K562 (cell line): ENCODE measurements around the gene FGFR4. TPM values are rescaled to one million over a fixed set of nuclear protein-coding genes. Genes with fewer than 3 reads are reported as not detected.

ENCODE experiments used
- ATAC-seq: fragments of 200-7000 bp; cut with Tn5 transposase; 3 replicates; pipeline ENCODE4 v1.9.1; 2020; ENCODE audit warnings: moderate library complexity
- BruUV-seq: library from RNA; stranded (reverse); fragments of 400-500 nt; replicated peaks from 2 replicates; lab custom pipeline; 2021; lab: Mats Ljungman, UMichigan
- CTCF ChIA-PET: fragments of 300-600 bp; formaldehyde crosslinking; extraction: SDS; loops from one replicate; lab custom pipeline; 2021; ENCODE audit warnings: low intra/inter-chr PET ratio; lab: Yijun Ruan, JAX
- POLR2A ChIA-PET: fragments of 300-600, 350-650 bp; sonication (Branson Sonifier 250); formaldehyde crosslinking; extraction: SDS; loops from one replicate; lab custom pipeline; 2021; ENCODE audit warnings: antibody characterized with exemption, inconsistent platforms; lab: Yijun Ruan, JAX
- DNase-seq, 4 experiments: peaks; one replicate each; pipeline versions ENCODE4 v3.0.0 to v3.0.0-alpha.2; 2011 to 2018; ENCODE audit warnings: low spot score in 3 of 4, mixed read lengths in 3 of 4; ENCODE audit errors: extremely low read depth in 1 of 4
- FAIRE-seq: peaks from 2 replicates; lab custom pipeline; 2011; peaks lifted over from hg19 to GRCh38; lab: Jason Lieb, UNC
- H2AFZ ChIP-seq: 2 replicates; pipeline ENCODE4 v1.6.0; 2011; ENCODE audit warnings: low read depth, low read length, control low read depth, inconsistent platforms
- H3K27ac ChIP-seq: fragments of 200-600 bp; 3 replicates; pipeline ENCODE4 v1.8.0; 2011; ENCODE audit warnings: low read depth, mild to moderate bottlenecking, control low read depth, inconsistent platforms, low read length, moderate library complexity, mixed read lengths; ENCODE audit errors: extremely low read depth
- H3K27me3 ChIP-seq, 2 experiments: fragments of 300-600 bp in 1 of 2; 2 replicates in 1 of 2; 3 replicates in 1 of 2; pipeline versions ENCODE4 v1.6.0 to v1.8.0; 2011; ENCODE audit warnings: inconsistent platforms in 2 of 2, low read length in 2 of 2, mild to moderate bottlenecking in 1 of 2, mixed read lengths in 1 of 2, moderate library complexity in 1 of 2; ENCODE audit not compliant: control insufficient read depth in 2 of 2, insufficient read depth in 2 of 2
- H3K36me3 ChIP-seq: fragments of 300-600 bp; 3 replicates; pipeline ENCODE4 v1.8.0; 2011; ENCODE audit warnings: mild to moderate bottlenecking, low read length, inconsistent platforms; ENCODE audit not compliant: control insufficient read depth, insufficient read depth
- H3K4me1 ChIP-seq, 2 experiments: fragments of 200-600 bp in 1 of 2; replicated peaks in 1 of 2; 2 replicates in 1 of 2; 3 replicates in 1 of 2; pipeline versions ENCODE4 v1.5.1 to v1.8.0; 2011; ENCODE audit warnings: inconsistent platforms in 2 of 2, low read length in 2 of 2, mild to moderate bottlenecking in 1 of 2, mixed read lengths in 1 of 2, moderate library complexity in 1 of 2; ENCODE audit not compliant: control insufficient read depth in 2 of 2, insufficient read depth in 2 of 2
- H3K4me2 ChIP-seq: 2 replicates; pipeline ENCODE4 v1.6.1; 2011; ENCODE audit warnings: low read length, control low read depth, inconsistent platforms, mixed read lengths; ENCODE audit not compliant: insufficient read depth
- H3K4me3 ChIP-seq: fragments of 200-600 bp; sonication (generic), shearing (Covaris generic); 2 replicates; pipeline ENCODE4 v1.5.1; 2016; ENCODE audit warnings: control low read depth, inconsistent platforms
- H3K79me2 ChIP-seq: fragments of 200-600 bp; 3 replicates; pipeline ENCODE4 v1.8.0; 2011; ENCODE audit warnings: low read length, inconsistent platforms; ENCODE audit not compliant: control insufficient read depth, insufficient read depth
- H3K9ac ChIP-seq, 2 experiments: 2 replicates each; pipeline versions ENCODE4 v1.6.0 to v1.6.1; 2011; ENCODE audit warnings: low read depth in 2 of 2, low read length in 2 of 2, control low read depth in 1 of 2, inconsistent platforms in 1 of 2, mild to moderate bottlenecking in 1 of 2, mixed read lengths in 1 of 2; ENCODE audit not compliant: insufficient read depth in 1 of 2
- H3K9me1 ChIP-seq: one replicate; pipeline ENCODE4 v1.6.0; 2011; ENCODE audit warnings: inconsistent platforms, mild to moderate bottlenecking, low read length, moderate library complexity; ENCODE audit not compliant: control insufficient read depth, insufficient read depth
- H3K9me3 ChIP-seq: replicated peaks from 2 replicates; pipeline ENCODE4 v1.5.1; 2011; ENCODE audit warnings: low read depth, low read length, inconsistent platforms; ENCODE audit not compliant: control insufficient read depth, insufficient read depth
- H4K20me1 ChIP-seq: replicated peaks from 2 replicates; pipeline ENCODE4 v1.6.1; 2011; ENCODE audit warnings: low read length, inconsistent platforms, mixed read lengths; ENCODE audit not compliant: control insufficient read depth, insufficient read depth
- ADNP ChIP-seq: fragments of 200-800 bp; sonication (Bioruptor generic); IDR thresholded peaks from 2 replicates; pipeline ENCODE4 v1.6.1; 2016; ENCODE audit warnings: missing genetic modification characterization, missing compliant biosample characterization
- CAMTA2 ChIP-seq: fragments of 250-450 bp; sonication (Bioruptor Pico); conservative IDR thresholded peaks from 2 replicates; pipeline ENCODE4 v1.5.1; 2022
- CBFA2T2 ChIP-seq: fragments of 450-650 bp; conservative IDR thresholded peaks from 2 replicates; pipeline ENCODE4 v1.6.1; 2017; ENCODE audit warnings: mild to moderate bottlenecking
- CBFA2T3 ChIP-seq: fragments of 450-650 bp; IDR thresholded peaks from 2 replicates; pipeline ENCODE4 v1.6.1; 2017
- DPF2 ChIP-seq: fragments of 450-650 bp; IDR thresholded peaks from 2 replicates; pipeline ENCODE4 v1.6.1; 2016
- E2F1 ChIP-seq: sonication (generic); formaldehyde crosslinking; IDR thresholded peaks from 2 replicates; pipeline ENCODE4 v1.8.1; 2023; ENCODE audit warnings: mild to moderate bottlenecking, missing genetic modification reagents, moderate library complexity
- HNRNPLL ChIP-seq: fragments of 200-400 bp; formaldehyde crosslinking; IDR thresholded peaks from 2 replicates; pipeline ENCODE4 v1.6.1; 2017; ENCODE audit warnings: low read length, low read depth, mild to moderate bottlenecking; ENCODE audit not compliant: poor library complexity, severe bottlenecking
- KAT7 ChIP-seq: sonication (generic); formaldehyde crosslinking; IDR thresholded peaks from 2 replicates; pipeline ENCODE4 v1.8.0; 2022; ENCODE audit warnings: missing genetic modification reagents, mild to moderate bottlenecking, borderline replicate concordance
- KAT8 ChIP-seq: fragments of 450-650 bp; IDR thresholded peaks from 2 replicates; pipeline ENCODE4 v1.6.1; 2016; ENCODE audit warnings: low read depth, mild to moderate bottlenecking
- MEIS2 ChIP-seq: fragments of 450-650 bp; IDR thresholded peaks from 2 replicates; pipeline ENCODE4 v1.6.1; 2014; ENCODE audit warnings: mild to moderate bottlenecking; ENCODE audit not compliant: partially characterized antibody
- NFE2L1 ChIP-seq: fragments of 450-650 bp; IDR thresholded peaks from 2 replicates; pipeline ENCODE4 v1.6.1; 2016; ENCODE audit warnings: missing genetic modification characterization, low read depth, mild to moderate bottlenecking, missing compliant biosample characterization, moderate library complexity, borderline replicate concordance
- TEAD1 ChIP-seq, 2 experiments: fragments of 450-650 bp in 1 of 2; sonication (generic) in 1 of 2; formaldehyde crosslinking; IDR thresholded peaks; 2 replicates each; pipeline versions ENCODE4 v1.4.0 to v1.8.0; 2020 to 2022; ENCODE audit warnings: mild to moderate bottlenecking in 2 of 2, missing genetic modification reagents in 1 of 2
- TFE3 ChIP-seq: fragments of 450-650 bp; formaldehyde crosslinking; IDR thresholded peaks from 2 replicates; pipeline ENCODE4 v1.4.0; 2020; ENCODE audit warnings: mild to moderate bottlenecking, mixed read lengths
- TRIM24 ChIP-seq, 2 experiments: fragments of 450-650 bp; IDR thresholded peaks; 2 replicates each; pipeline ENCODE4 v1.6.1; 2016
- ZNF12 ChIP-seq: sonication (generic); formaldehyde crosslinking; IDR thresholded peaks from 2 replicates; pipeline ENCODE4 v1.4.0; 2020; ENCODE audit warnings: mild to moderate bottlenecking, missing genetic modification reagents
- ZNF592 ChIP-seq: fragments of 450-650 bp; IDR thresholded peaks from 2 replicates; pipeline ENCODE4 v1.6.1; 2017; ENCODE audit warnings: antibody characterized with exemption, mild to moderate bottlenecking
- WGBS: fragments of 100-300 bp; shearing (Covaris generic); methylation state at CpG from one replicate; pipeline ENCODE4 v1.1.6; 2016; ENCODE audit warnings: low coverage, mixed read lengths; ENCODE audit not compliant: insufficient coverage; ENCODE audit errors: missing lambda C conversion rate; 5-methylcytosine and 5-hydroxymethylcytosine counted together
- in situ Hi-C: fragments of 300-500 bp; cut with MboI; formaldehyde crosslinking; loops from 4 replicates; pipeline ENCODE4 v1.15.0; 2018; ENCODE audit warnings: inconsistent platforms, mixed read lengths
- intact Hi-C: fragments of 100-400 bp; cut with micrococcal nuclease; formaldehyde crosslinking; loops from 2 replicates; pipeline ENCODE4 v1.14.2; 2022
- polyA plus RNA-seq, 8 experiments: library from polyadenylated mRNA; depleted of rRNA in 4 of 8; stranded (reverse) in 5 of 8; unstranded in 3 of 8; fragments of >200 nt; fragmentation: Nextera tagmentation in 2 of 8; fragmentation: Illumina TruSeq in 1 of 8; extraction: Ambion mirVana in 2 of 8; extraction: Trizol in 1 of 8; gene quantifications; 2 replicates each; pipeline versions ENCODE4 v1.2.1 to v1.2.3, GENCODE V29; 2011 to 2014; ENCODE audit warnings: inconsistent platforms in 1 of 8, missing spikeins in 1 of 8
- total RNA-seq, 7 experiments: library from RNA; depleted of rRNA in 6 of 7; stranded (reverse); fragments of >200 nt in 6 of 7; fragmentation: Illumina TruSeq in 2 of 7; extraction: Trizol in 2 of 7; gene quantifications; 2 replicates each; pipeline versions ENCODE4 v1.2.1 to v1.2.3, GENCODE V29; 2011 to 2021; ENCODE audit warnings: low replicate concordance in 1 of 7

FGFR4 gene
- total and polyA plus RNA-seq, 9 of the 15 experiments (the other 6 are each of a cell fraction or from before 2014, with no cell fraction given): 0.76 to 35.4 (median 7.5) TPM

GRCh38 chr5:177081859-177082258 is 4.9 kb upstream of the FGFR4 start (continued):
- TF ChIP-seq ZNF592: no peak

GRCh38 chr5:177083357-177083756 is 3.4 kb upstream of the FGFR4 start:
- DNase-seq: peak in 1 of 4 experiments; percentile 19
- no TSS peak for BruUV-seq
- TF ChIP-seq KAT7 (CRISPR knock-in tag): no peak
- no peak for TF ChIP-seq ZNF12 (CRISPR knock-in tag)
- no peak for TF ChIP-seq TRIM24 (IDR thresholded peaks at IDR 0.05)
- TF ChIP-seq DPF2: 0 out of 2 replicates have a peak, but pooled peaks have one; percentile 17
- no peak for TF ChIP-seq NFE2L1
- peak; percentile 56 for TF ChIP-seq CBFA2T3
- no peak for TF ChIP-seq TEAD1 (CRISPR knock-in tag; IDR thresholded peaks at IDR 0.05)
- TF ChIP-seq MEIS2: peak; percentile 38
- TF ChIP-seq HNRNPLL: no peak
- peak; percentile 29 for TF ChIP-seq CBFA2T2
- TF ChIP-seq E2F1 (CRISPR knock-in tag): no peak
- no peak for TF ChIP-seq CAMTA2 (CRISPR knock-in tag)
- TF ChIP-seq TFE3 (CRISPR knock-in tag): no peak
- peak; percentile 53; the same call in 1 of the 2 replicates for TF ChIP-seq ADNP
- no peak for TF ChIP-seq KAT8
- in situ Hi-C loops (no loop called here), intact Hi-C loops (no loop called here)
- Histone ChIP-seq H3K79me2 (peaks cover 6% of the 10 kb centered on the region; the same call in 2 of the 3 replicates), H3K4me2 (no peak overlapping the region), H3K9me3 (no peaks in the 10 kb centered on the region), H3K4me1 (peaks cover 15 to 19% of the 10 kb centered on the region in 2 experiments; a peak in 4 of 5 replicates), H3K27me3 (no peaks in the 10 kb centered on the region), H3K4me3 (no peak overlapping the region), H3K9me1 (no peaks in the 10 kb centered on the region), H3K27ac (no peak overlapping the region), H3K9ac (peak overlapping the region in 1 of 2 experiments; percentile 47; a peak in 1 of 4 replicates), H3K36me3 (no peaks in the 10 kb centered on the region), H2AFZ (no peak overlapping the region), H4K20me1 (no peaks in the 10 kb centered on the region)
- no peak for FAIRE-seq
- CTCF ChIA-PET: no interaction called here
- 1% methylated on average over 4 of the region's 4 CpGs for WGBS
- POLR2A ChIA-PET: interaction anchor here (2.5 kb wide), 1 partner anchor 9 kb away, joined by 6 read pairs; no protein-coding TSS in a partner anchor
- no peak for ATAC-seq
